HuH-7.5 (cell line): ENCODE data around the gene WFDC6.

Experiments used
- DNase-seq: peaks from one replicate; pipeline ENCODE4 v3.0.0; 2011; ENCODE audit warnings: low spot score

The WFDC6 gene

DNA sequence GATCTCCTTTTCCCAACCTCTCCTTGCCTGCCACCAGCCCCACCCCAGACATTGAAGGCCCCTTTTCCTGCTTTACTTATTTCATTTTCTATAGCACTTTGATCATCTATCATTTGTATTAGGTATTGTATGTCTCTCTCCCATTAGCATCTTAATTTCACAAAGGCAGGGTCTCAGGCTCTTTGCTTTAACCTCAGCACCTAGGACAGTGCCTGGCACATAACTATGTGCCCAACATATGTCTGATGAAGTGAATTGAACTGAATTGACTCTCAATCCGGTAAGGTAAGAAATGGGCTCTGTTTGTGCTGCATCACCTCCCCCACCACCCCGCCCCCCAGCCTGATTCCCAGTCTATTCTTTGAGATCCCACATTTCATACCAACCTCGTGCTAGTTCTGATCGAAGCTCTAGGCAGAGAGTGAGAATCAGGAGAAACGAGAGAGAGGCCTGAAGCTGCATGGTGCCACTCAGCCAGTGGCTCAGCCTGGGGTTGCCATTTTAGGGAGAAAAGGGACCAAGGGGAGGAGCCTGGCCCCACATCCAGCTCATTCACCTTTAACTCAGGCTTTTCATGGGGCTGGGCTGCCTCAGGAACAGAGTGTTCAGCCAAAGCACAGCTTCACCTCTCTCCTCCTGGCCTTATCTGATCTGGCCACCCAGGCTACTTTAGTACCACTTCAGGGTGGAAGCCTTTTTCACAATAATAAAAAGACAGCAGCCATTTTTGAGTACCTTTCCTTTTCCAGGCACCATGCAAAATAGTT, 24.0 kb downstream of the WFDC6 start, which contains the start of gene SPINT3:
TSS of gene SPINT3 (minus strand) at position 476 of the 767 bp plus-strand sequence. CDS start at position 462, 14 bp downstream.
- no peak for DNase-seq

DNA sequence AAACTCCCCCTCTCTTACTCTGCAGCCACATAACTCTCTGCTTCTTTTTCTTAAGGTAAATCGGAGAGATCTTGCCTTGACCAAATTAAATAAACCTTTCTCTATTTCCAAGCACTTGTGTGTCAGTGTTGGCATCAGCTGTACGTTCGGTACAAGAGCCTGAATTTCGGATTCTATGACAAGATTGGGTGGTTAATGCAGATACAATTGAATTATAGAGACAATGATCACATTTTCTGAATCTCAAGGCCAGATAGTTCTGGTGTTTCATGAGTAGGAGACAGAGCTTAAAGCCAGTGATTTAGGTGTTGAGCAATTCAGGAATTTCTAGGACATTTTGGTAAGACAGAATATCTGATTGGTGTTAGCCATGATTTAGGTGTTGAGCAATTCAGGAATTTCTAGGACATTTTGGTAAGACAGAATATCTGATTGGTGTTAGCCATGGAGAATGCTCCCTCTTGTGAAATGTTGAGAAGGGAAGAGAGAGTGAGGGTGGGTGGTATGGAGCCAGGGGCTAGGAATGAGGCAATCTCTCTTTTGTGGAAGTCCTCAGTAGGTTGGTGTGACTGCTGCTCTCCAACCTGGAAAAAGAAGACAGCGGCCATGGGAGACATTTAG, 28.9 kb downstream of the WFDC6 start:
- no peak for DNase-seq

DNA sequence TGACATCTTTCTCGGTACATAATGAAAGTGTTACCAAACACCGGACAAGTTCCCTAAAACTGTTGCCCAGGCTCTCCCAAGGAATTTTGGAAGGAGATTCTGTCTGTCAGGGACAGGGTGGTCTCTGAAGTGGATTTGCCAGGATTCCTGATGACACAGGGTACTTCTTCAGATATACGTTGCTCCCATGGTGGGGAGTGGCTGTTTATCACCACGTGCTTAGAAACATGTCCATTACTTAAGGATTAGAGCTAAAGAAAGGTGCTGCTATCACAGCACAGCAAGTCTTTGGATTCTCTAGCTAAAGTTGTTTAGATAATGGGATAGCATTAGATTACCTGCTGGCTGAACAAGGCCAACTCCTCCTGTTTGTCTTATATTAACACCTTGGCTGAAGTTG, 30.2 kb downstream of the WFDC6 start:
- no peak for DNase-seq

DNA sequence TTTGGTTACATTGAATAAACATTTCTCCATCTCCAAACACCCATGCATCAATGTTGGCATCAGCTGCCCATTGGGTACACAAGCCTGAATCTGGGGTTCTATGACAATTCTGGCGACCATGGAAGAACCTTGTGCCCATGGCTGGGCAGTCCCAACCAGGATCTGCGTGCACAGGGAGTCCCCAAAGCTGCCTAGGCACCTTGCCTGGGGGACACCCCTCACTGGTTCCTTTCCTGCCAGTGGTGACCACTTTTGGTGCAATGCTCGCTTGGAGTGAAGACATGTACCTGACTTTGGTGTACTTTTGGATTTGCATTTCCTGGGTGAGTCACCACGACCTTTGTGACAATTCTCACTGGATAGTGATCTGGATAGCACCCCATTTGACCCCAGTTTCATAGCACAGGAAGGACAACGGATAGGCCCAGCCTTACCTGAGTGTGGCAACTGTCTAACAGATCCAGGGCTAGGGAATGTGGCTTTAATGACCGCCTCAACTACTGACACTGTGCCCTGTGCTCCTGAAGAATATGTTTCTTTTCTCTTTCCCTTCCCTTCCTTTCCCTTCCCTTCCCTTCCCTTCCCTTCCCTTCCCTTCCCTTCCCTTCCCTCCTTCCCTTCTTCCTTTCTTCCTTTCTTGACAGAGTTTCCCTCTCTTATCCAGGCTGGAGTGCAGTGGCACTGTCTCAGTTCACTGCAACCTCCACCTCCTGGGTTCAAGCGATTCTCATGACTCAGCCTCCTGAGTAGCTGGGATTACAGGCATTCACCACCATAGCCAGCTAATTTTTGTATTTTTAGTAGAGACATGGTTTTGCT, 31.0 kb downstream of the WFDC6 start:
- no peak for DNase-seq

DNA sequence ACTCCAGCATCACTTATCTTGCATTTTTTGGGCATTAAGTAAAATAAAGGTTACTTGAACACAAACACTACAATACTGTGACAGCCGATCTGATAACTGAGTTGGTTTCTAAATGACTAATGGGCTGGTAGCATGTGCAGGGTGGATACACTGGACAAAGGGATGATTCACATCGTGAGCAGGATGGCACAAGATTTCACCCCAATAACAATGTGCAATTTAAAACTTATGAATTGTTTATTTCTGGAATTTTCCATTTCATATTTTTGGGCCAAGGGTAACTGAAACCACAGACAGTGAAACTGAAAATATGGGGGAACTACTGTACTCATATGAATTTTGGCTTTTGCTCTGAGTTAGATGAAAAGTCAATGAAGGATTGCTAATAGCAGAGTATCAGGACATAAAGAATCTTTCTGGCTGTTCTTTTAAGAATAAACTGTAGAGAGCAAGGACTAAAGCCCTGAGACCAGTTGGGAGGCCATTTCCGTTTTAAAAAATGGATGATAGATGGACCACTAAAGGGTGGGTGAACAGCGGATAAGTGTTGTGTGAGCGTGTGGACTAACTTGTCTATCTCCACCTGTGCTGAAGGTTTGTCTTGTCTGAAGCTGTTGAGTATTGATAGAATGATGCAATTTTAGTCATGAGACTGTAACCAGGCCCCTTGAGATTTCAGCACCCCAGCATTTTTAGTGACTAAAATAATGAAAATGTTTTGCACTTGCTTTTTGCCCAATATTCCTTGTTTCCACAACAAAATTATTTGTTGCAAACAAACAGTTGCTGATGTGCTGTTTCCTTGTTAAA, 32.1 kb downstream of the WFDC6 start:
- no peak for DNase-seq

GRCh38 chr20:45506398-45506797, 32.9 kb downstream of the WFDC6 start:
- no peak for DNase-seq

GRCh38 chr20:45503403-45503802, 35.9 kb downstream of the WFDC6 start:
- DNase-seq = no peak

DNA sequence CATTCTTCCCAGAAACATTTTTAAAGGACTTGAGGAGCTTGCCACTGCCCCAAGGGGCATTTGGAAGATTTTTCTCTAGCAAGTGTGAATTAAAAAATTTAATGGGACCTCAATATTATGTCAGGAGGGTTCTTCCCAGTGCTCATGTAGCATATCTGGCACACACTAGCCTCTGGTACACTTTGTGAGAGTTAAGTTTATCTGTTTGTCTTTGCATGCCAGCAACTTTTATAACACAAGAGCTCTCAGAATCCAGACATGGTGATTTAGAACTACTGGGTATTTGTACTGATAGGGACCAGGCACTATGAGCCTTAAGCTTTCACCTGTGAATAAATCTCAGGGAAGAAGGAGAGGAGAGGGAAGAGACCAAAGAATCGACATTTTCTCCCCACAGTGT, 36.7 kb downstream of the WFDC6 start:
- no peak for DNase-seq

DNA sequence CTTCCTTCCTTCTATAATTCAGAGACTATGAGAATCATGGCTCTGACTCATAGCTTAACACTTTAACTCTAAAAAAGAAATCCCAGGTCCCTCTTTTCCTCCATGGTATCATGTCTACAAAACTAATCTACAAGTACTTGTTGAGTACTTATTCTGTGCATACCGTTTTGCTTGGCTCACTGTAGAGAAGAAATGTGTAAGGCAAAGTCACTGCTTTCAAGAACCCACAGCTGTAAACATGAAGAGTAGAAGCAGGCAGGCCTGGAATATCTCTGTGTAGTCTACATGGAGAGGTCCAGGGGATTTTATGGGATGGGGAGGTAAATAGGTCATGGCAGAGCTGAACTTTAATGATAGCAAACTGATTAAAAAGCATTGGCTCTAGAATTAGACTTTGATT, 37.7 kb downstream of the WFDC6 start:
- DNase-seq = no peak

- no peak for DNase-seq
These were observed 39.3 kb downstream of the WFDC6 start for GRCh38 chr20:45500022-45500421.

GRCh38 chr20:45497971-45498494, 41.2 kb downstream of the WFDC6 start:
- no peak for DNase-seq

DNA sequence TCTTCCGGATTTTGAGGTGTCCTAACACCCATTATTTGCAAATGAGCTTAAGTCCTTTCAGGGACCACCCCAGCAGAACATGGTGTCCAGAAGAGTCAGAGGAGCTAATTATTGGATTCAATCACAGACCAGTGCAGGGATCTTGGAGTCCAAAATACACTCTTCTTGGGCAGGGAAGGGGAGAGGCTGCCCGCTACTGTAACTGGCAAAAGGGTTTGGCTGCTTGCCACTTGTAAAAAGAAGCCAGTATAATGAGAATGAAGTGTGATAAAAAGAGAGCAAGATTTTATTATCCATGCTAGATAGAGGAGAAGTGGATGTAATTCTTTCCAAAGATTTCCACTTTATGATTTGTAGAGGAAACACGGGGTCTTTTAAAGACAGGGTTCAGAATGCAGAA, 43.1 kb downstream of the WFDC6 start:
- DNase-seq = no peak

DNA sequence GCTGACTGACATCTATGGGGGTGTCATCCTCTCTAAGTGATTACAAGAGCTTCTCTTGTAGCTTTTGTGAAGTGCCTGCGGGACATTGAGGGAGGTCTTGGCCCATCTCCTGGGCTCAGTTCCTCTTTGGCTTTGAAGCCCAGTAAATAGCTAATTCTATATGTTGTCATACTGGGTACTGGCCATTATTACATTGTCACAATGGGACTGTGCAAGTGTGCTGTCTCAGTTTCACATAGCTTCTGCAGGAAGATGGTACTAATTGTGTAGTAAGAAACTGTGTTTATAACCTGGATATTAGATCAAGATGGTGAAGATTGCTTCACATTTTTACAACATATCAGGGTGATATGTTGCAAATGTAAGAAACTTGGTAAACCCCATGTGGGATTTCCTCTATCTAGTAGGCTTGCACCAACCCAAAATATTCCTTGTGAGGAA, 43.8 kb downstream of the WFDC6 start:
- no peak for DNase-seq

GRCh38 chr20:45489083-45489531, 50.2 kb downstream of the WFDC6 start:
- DNase-seq = no peak

GRCh38 chr20:45487231-45487635, 52.0 kb downstream of the WFDC6 start:
- no peak for DNase-seq

- no peak for DNase-seq
These were observed 53.9 kb downstream of the WFDC6 start for GRCh38 chr20:45485388-45485787.

DNA sequence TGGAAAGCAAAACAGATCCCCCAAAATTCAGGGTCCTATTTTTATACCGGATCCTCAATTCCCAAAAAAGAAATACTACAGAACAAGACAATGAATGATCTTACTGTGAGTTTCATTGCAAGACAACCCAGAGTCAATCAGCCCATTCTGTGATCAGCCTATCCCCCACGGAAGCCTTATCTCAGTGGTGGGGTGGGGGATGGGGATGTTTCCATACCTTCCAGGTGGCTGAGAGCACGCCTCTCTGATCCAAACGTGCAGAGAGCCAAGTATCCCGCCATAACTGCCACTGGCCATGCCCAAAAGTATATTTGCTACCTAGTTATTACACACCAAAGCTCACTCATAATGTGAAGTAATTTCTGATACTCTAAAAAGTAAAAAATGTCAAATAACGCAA, 54.6 kb downstream of the WFDC6 start:
- DNase-seq = no peak
